NCI-H226 (cell line): ENCODE data around the gene PIK3C2B.

Experiments used
- DNase-seq: peaks from one replicate; pipeline ENCODE4 v3.0.0-alpha.2; 2015

PIK3C2B gene

GRCh38 chr1:204478921-204479320 is 15.7 kb downstream of the PIK3C2B start:
- DNase-seq: no peak

- no peak for DNase-seq
Observed at GRCh38 chr1:204478172-204478899, 16.3 kb downstream of the PIK3C2B start.

DNA sequence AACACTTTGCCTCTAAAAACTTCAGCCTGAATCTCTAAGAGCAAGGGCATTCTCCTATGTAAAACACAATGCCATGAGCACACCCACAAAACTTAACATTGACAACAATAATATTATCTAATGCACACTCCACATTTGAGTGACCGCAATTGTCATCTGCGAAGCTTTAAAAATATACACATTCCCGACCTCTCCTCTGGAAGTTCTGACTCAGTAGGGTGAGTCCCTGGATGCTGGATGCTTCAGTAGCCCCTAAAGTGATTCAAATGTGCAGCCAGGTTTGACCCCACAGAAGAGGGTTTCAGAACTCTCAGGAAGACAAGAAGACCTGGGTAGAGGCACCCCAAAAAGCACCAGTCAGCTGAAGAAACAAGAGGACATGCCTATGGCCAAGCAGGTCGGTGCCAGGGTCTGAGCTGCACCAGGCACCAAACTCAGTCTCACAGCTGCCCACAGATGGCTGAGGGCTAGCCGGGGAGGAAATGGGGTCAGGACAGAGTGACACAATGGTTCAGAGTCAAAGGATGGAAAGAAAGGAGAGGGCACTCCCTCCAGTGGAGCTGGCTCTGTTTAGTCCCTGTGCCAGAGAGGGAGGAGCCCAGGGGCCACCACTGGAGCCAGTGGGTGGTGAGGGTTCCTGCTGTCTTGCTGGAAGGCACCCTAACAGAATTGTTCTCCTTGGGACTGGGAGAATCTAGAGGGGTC is 17.4 kb downstream of the PIK3C2B start:
- no peak for DNase-seq

DNA sequence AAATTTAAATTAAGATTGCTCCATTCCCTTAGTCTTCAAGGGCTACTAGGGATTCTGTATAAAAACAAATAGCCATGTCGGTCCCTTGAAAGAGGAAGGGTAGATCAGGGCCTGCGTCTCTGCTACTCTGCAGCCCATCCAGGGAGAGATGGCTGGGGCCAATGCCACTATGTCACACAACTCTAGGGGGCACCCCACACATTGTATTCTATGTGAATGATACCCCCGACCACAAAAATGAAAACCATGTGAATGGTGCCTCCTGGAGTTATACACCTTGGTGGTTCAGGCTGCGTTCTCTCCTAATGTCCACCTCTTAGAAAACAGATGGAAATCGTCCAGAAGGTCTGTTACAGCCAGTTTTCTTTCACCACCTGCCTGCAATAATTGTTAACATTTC is 18.0 kb downstream of the PIK3C2B start:
- DNase-seq: no peak

- no peak for DNase-seq
Observed at GRCh38 chr1:204475656-204476432, 18.8 kb downstream of the PIK3C2B start.

GRCh38 chr1:204473400-204473965 is 21.1 kb downstream of the PIK3C2B start:
- DNase-seq: no peak

GRCh38 chr1:204472660-204473059 is 21.9 kb downstream of the PIK3C2B start:
- no peak for DNase-seq

- no peak for DNase-seq
Observed at GRCh38 chr1:204471687-204472086, 22.9 kb downstream of the PIK3C2B start.

- no peak for DNase-seq
Observed at GRCh38 chr1:204469304-204469703, 25.3 kb downstream of the PIK3C2B start.

DNA sequence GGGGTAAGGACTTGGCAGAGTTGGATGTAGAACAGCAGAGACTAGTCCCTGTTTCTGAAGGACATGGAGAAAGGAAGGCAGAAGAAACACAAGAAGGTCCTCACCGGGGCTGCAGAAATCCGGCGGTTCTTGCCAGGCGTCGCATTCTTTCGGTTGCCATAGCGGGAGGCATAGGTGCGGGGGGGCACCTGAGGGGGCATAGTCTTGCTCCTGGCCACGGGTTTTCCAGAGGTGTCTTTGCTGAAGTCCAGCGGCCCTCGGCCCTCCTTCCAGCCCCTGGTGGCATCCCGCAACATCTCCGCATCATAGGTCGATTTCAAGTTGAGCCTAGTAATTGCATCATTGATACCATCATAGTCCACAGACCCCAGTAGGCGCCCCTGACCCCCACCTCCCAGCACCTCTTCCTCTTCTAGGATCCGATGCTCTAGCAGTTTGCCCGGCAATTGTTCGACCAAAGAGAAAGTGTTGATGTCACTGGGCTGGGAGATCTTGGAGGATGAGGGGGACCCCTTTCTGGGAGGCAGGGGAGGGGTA is 25.8 kb downstream of the PIK3C2B start:
- DNase-seq: no peak

GRCh38 chr1:204468206-204468605 is 26.4 kb downstream of the PIK3C2B start:
- no peak for DNase-seq

- no peak for DNase-seq
Observed at GRCh38 chr1:204466416-204467405, 27.9 kb downstream of the PIK3C2B start.

GRCh38 chr1:204465546-204466415 is 28.8 kb downstream of the PIK3C2B start:
- no peak for DNase-seq

DNA sequence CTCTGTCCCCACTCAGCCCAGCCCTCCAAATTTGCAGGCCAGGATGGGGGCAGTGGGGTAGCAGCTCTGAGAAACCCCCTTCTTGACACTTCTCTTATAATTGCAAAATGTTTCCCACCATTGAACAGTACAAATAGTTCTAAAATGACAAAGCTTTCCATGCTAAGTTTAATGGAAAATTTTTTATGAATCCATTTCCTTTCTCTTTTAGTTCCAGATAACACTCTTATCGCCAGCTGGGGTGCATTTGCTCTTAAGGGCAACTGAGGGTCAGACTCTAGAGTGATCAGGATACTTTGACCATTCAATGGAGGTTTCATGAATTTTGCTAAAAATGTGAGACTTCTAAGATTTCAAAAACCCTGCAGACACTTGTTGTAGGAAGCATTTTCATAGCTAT is 29.9 kb downstream of the PIK3C2B start:
- no peak for DNase-seq

GRCh38 chr1:204464187-204464631 is 30.4 kb downstream of the PIK3C2B start:
- DNase-seq: no peak

GRCh38 chr1:204463125-204464060 is 31.2 kb downstream of the PIK3C2B start:
- no peak for DNase-seq

GRCh38 chr1:204462229-204462561 is 32.4 kb downstream of the PIK3C2B start:
- DNase-seq: no peak

DNA sequence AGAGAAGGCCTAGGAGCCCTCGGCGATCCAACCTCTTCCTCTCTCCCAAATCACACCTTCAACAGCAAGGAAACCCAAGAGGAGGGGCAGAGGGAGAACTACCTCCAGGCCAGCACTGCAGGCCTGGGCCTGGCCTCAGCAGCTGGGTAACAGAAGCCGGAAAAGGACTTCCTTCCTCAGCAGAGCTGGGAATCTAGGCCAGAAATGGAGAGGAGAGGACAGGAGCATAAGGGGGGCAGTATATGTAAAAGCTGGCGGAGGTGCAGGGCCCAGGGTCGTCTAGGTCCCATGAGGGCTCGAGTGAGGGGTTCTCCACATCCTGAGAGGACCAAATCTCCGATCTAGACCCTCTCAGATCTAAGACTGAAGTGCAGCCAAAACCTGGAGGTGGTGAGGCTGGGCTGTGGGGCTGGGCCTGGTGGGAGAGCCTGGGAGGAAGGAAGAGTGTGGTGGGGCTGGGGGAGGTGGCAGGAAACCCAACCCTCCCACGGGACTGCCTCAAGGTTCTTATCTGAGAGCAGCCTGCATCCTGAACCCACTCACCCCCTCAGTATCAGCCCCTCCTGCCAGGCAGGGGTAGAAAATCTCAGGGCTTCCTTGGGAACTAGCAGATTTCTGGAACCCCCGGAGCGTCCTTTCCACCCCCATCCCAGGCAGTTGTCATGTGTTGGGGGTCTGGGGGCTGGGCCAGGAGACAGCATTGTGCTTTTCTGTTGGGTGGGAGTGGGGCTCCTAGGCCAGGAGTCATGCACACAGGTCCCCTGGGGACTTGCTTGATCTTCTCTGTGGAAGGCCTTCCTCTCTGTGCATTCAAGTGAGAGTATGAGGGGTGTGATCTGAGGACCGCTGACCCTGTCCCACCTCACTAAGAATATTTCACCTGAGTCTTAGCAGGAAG is 33.0 kb downstream of the PIK3C2B start:
- no peak for DNase-seq

DNA sequence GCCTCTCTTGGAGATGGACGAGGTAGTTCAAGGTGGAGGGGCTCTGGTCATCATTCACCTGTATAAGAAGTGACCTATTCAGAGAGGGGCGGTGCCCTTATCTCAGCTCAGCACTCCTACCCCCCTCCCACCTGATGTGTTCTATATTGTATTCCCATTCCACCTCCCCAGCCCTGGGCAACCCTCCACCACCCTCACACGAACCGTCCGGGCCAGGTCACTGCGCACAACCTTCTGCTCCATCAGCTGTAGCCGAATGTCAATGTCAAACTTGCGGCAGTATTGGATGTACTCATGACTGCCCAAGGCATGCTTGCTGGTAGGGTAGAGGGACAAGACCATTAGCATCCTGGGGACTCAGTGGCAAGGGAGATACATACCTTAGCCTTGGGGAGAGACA is 34.3 kb downstream of the PIK3C2B start:
- DNase-seq: no peak
